VCaP (cell line): ENCODE data around the gene ENAH.

Source experiments
- H3K27ac ChIP-seq: fragments of 450-650 bp; 2 replicates; pipeline ENCODE4 v1.5.1; 2017
- TF ChIP-seq, protein P1 (sequence below): fragments of 450-650 bp; conservative IDR thresholded peaks from 2 replicates; pipeline ENCODE4 v1.5.1; 2017; ENCODE audit warnings: mild to moderate bottlenecking, moderate library complexity

The ENAH gene

GRCh38 chr1:225493591-225494246 lies 159.2 kb downstream of the ENAH start:
- no peak overlapping the region for H3K27ac ChIP-seq

GRCh38 chr1:225488676-225489075 lies 164.2 kb downstream of the ENAH start:
- TF ChIP-seq, protein P1, sequence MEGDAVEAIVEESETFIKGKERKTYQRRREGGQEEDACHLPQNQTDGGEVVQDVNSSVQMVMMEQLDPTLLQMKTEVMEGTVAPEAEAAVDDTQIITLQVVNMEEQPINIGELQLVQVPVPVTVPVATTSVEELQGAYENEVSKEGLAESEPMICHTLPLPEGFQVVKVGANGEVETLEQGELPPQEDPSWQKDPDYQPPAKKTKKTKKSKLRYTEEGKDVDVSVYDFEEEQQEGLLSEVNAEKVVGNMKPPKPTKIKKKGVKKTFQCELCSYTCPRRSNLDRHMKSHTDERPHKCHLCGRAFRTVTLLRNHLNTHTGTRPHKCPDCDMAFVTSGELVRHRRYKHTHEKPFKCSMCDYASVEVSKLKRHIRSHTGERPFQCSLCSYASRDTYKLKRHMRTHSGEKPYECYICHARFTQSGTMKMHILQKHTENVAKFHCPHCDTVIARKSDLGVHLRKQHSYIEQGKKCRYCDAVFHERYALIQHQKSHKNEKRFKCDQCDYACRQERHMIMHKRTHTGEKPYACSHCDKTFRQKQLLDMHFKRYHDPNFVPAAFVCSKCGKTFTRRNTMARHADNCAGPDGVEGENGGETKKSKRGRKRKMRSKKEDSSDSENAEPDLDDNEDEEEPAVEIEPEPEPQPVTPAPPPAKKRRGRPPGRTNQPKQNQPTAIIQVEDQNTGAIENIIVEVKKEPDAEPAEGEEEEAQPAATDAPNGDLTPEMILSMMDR = no peak
- H3K27ac ChIP-seq = peak overlapping the region; percentile 45

More at GRCh38 chr1:225493591-225494246, 159.2 kb downstream of the ENAH start:
- TF ChIP-seq, protein P1 = no peak

DNA sequence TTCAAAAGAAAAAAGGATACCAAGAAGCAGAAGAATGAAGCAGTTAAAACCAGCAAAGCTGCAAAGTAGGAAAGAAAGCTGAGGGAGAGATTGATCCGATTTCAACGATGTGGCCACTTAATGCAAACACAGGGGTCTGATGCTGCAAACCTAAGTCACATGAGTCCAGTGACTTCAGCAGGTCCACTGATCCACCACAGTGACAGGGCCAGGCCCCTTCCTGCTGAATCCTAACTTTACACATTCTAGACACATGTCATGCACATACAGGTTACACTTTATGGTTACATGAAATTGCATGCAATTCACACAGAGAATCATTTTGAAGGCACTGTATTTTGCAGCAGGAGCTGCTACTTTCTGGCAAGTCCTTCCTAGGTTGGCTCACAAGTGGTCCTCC lies 166.1 kb downstream of the ENAH start:
- no peak overlapping the region for H3K27ac ChIP-seq
- TF ChIP-seq, protein P1 = no peak

GRCh38 chr1:225485991-225486530 lies 166.9 kb downstream of the ENAH start:
- TF ChIP-seq, protein P1 = no peak
- H3K27ac ChIP-seq = no peak overlapping the region

DNA sequence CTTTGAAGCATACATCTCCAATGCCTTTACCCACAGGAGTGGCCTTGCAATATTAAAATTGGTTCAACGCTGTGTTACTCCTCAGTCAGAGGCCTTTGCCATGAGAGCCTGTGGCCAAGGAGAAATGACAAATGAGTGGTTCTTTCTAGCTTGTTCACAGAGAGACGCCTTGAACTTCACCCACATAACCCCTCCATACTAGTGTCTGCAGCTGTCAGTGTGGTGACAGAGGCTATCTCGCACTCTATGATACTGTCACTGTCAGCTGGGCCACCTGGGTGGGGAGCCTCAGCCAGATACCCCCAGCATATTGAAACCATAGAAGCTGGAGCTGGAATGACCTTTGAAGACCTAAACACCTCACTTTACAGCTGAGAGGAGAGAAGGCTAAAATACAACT lies 167.7 kb downstream of the ENAH start:
- TF ChIP-seq, protein P1 = no peak

DNA sequence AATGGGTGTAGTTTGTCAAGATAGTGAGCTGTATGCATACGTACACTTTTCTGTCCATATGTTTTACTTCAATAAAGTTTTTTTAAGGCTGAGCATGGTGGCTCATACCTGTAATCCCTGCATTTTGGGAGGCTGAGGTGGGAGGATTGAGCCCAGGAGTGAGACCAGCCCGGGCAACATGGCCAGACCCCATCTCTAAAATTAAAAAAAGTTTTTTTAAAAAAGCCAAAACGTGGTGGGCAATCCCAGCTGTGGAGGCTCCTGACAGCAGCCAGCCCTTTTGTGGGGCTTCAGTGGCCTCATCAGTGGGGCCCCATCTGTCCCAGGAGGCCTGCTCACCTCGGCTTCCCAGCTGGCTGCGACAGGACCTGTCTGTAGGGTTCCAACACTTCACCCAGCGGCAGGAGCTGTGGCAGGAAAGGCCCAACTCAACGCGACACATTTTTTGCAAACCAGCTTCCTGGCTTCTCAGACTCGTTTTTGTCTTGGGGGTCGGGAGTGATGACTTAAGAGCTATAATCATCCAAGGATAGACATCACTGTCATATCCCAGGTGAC lies 168.2 kb downstream of the ENAH start:
- TF ChIP-seq, protein P1 = no peak
- H3K27ac ChIP-seq = no peak overlapping the region

More for the DNA sequence above, 167.7 kb downstream of the ENAH start:
- no peak overlapping the region for H3K27ac ChIP-seq

DNA sequence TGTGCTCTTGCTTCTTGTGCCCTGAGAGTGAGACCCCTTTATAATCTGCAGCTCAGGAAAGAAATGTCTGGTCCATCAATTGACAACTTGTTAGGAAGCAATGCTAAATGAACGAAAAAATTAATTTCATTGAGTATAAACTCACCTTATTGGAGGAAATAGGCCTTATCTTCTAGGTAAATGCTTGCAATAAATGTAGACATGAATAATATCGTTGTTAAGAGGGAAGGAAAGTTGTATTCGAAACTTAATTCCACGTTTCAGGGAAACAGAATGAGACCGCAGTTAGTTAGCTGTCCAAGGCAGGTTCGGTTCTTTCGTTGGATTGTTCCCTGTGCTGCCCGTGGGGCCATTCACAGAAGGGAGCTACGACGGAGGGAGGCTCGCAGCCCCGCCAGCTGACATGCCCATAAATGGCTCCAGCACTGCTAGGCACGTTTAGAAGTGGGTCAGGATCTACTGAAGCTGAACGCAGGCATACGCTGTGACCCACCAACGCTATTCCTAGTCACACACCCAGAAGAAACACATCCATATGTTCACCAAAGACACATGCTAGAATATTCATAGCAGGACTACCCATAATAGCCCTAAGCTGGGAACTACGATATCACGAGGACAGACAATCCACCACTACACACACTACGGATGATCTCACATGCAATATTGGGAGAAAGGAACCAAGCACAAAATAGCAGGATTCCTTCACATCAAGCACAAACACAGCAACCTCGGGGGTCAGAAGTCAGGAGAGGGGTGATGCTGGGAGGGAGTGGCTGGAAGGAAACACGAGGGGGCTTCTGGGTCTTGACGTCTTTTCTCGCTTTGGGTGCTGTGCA lies 168.9 kb downstream of the ENAH start:
- TF ChIP-seq, protein P1 = no peak
- H3K27ac ChIP-seq = no peak overlapping the region
